Suprapubic skin (tissue), 4 donors: Measurements from ENCODE around the gene XXYLT1. TPM values are rescaled to one million over a fixed set of nuclear protein-coding genes. Genes with fewer than 3 reads are reported as not detected.
A peak's percentile ranks its signal among the peaks of the same experiment; 100 is the strongest.

Experiments
- DNase-seq, 2 donors: peaks; one replicate each; pipeline ENCODE4 v3.0.0-alpha.2; 2019; ENCODE audit warnings: low spot score in 2 of 2
- H3K27ac ChIP-seq: fragments of 200-600 bp; sonication (generic); one replicate; pipeline ENCODE4 v1.5.1; 2019
- H3K27me3 ChIP-seq: fragments of 200-600 bp; sonication (generic); one replicate; pipeline ENCODE4 v1.5.1; 2019
- H3K36me3 ChIP-seq: fragments of 200-600 bp; sonication (generic); one replicate; pipeline ENCODE4 v1.5.1; 2019
- H3K4me1 ChIP-seq: fragments of 200-600 bp; sonication (generic); one replicate; pipeline ENCODE4 v1.5.1; 2019
- H3K4me3 ChIP-seq: fragments of 200-600 bp; sonication (generic); one replicate; pipeline ENCODE4 v1.5.1; 2019; ENCODE audit warnings: mild to moderate bottlenecking
- H3K9me3 ChIP-seq: fragments of 200-600 bp; sonication (generic); one replicate; pipeline ENCODE4 v1.5.1; 2019
- CTCF ChIP-seq, 2 donors: fragments of 200-600 bp in 1 of 2; fragments of 450-650 bp in 1 of 2; sonication (generic) in 1 of 2; IDR thresholded peaks; one replicate each; pipeline ENCODE4 v1.5.1; 2016 to 2019; ENCODE audit warnings: antibody characterized with exemption in 2 of 2, mild to moderate bottlenecking in 1 of 2, moderate library complexity in 1 of 2
- EP300 ChIP-seq: sonication (generic); formaldehyde crosslinking; IDR thresholded peaks from one replicate; pipeline ENCODE4 v1.6.1; 2017; ENCODE audit warnings: antibody characterized with exemption
- POLR2A ChIP-seq, 2 donors: fragments of 450-650 bp; IDR thresholded peaks; one replicate each; pipeline ENCODE4 v1.6.1; 2017; ENCODE audit warnings: antibody characterized with exemption in 2 of 2, mild to moderate bottlenecking in 2 of 2, moderate library complexity in 2 of 2
- POLR2AphosphoS5 ChIP-seq, 3 donors: sonication (generic); formaldehyde crosslinking; IDR thresholded peaks; one replicate each; pipeline ENCODE4 v1.6.1; 2017; ENCODE audit warnings: antibody characterized with exemption in 3 of 3
- WGBS: methylation state at CpG from one replicate; pipeline ENCODE4 v1.1.5; 2018; 5-methylcytosine and 5-hydroxymethylcytosine counted together
- total RNA-seq, 4 donors: library from RNA; depleted of rRNA; stranded (reverse); fragments of >200 nt; gene quantifications; one replicate each; pipeline ENCODE4 v1.1.0, GENCODE V29; 2016

The XXYLT1 gene
- total RNA-seq, 4 donors from 2014 or later: 8.0 to 19.4 (median 13.2) TPM

- 90% methylated on average over 14 of the region's 25 CpGs for WGBS
- Histone ChIP-seq H3K4me1 (no peaks in the 10 kb centered on the region), H3K4me3 (no peak overlapping the region), H3K36me3 (peaks cover 5% of the 10 kb centered on the region), H3K9me3 (no peaks in the 10 kb centered on the region), H3K27me3 (no peaks in the 10 kb centered on the region), H3K27ac (no peak overlapping the region)
- peak; percentile 50 to 71 for DNase-seq
- TF ChIP-seq POLR2A (IDR thresholded peaks at IDR 0.05): no peak
- TF ChIP-seq CTCF (IDR thresholded peaks at IDR 0.05): no peak
- TF ChIP-seq EP300: no peak
- no peak for TF ChIP-seq POLR2AphosphoS5 (IDR thresholded peaks at IDR 0.05)
Observed at GRCh38 chr3:195073866-195074860, 196.8 kb downstream of the XXYLT1 start.

GRCh38 chr3:195072916-195073564 lies 197.9 kb downstream of the XXYLT1 start:
- H3K27ac ChIP-seq: no peak overlapping the region
- H3K4me3 ChIP-seq: no peak overlapping the region
- H3K36me3 ChIP-seq: peaks cover 7% of the 10 kb centered on the region
- no peaks in the 10 kb centered on the region for H3K27me3 ChIP-seq
- WGBS: 95% methylated on average over 10 of the region's 19 CpGs
- H3K9me3 ChIP-seq: no peaks in the 10 kb centered on the region
- no peak for TF ChIP-seq CTCF (IDR thresholded peaks at IDR 0.05)
- TF ChIP-seq POLR2AphosphoS5 (IDR thresholded peaks at IDR 0.05): no peak
- no peak for TF ChIP-seq POLR2A (IDR thresholded peaks at IDR 0.05)
- no peak for TF ChIP-seq EP300
- H3K4me1 ChIP-seq: no peaks in the 10 kb centered on the region
- peak; percentile 22 to 64 for DNase-seq

GRCh38 chr3:195071916-195072820 lies 198.8 kb downstream of the XXYLT1 start:
- no peak for TF ChIP-seq POLR2A (IDR thresholded peaks at IDR 0.05)
- Histone ChIP-seq H3K4me3 (no peak overlapping the region), H3K36me3 (peaks cover 7% of the 10 kb centered on the region), H3K4me1 (no peaks in the 10 kb centered on the region), H3K27me3 (no peaks in the 10 kb centered on the region), H3K27ac (no peak overlapping the region), H3K9me3 (no peaks in the 10 kb centered on the region)
- 92% methylated on average over 23 of the region's 23 CpGs for WGBS
- peak; percentile 41 to 62 for DNase-seq

- Histone ChIP-seq H3K27me3 (no peaks in the 10 kb centered on the region), H3K27ac (no peak overlapping the region), H3K4me1 (no peaks in the 10 kb centered on the region), H3K4me3 (no peak overlapping the region), H3K36me3 (peaks cover 7% of the 10 kb centered on the region), H3K9me3 (no peaks in the 10 kb centered on the region)
- TF ChIP-seq EP300 (no peak), POLR2AphosphoS5 (IDR thresholded peaks at IDR 0.05) (no peak), POLR2A (IDR thresholded peaks at IDR 0.05) (no peak), CTCF (IDR thresholded peaks at IDR 0.05) (no peak)
- peak; percentile 46 to 55 for DNase-seq
- WGBS: 92% methylated on average over 15 of the region's 19 CpGs
Observed at GRCh38 chr3:195071011-195071728, 199.8 kb downstream of the XXYLT1 start.

GRCh38 chr3:195070336-195070735 lies 200.6 kb downstream of the XXYLT1 start:
- H3K9me3 ChIP-seq: no peaks in the 10 kb centered on the region
- 93% methylated on average over 6 of the region's 6 CpGs for WGBS

More at GRCh38 chr3:195070336-195070735, 200.6 kb downstream of the XXYLT1 start:
- no peak overlapping the region for H3K4me3 ChIP-seq
- no peaks in the 10 kb centered on the region for H3K27me3 ChIP-seq
- peaks cover 7% of the 10 kb centered on the region for H3K36me3 ChIP-seq
- TF ChIP-seq POLR2AphosphoS5 (IDR thresholded peaks at IDR 0.05): no peak
- no peak for TF ChIP-seq CTCF (IDR thresholded peaks at IDR 0.05)
- TF ChIP-seq POLR2A (IDR thresholded peaks at IDR 0.05): no peak
- TF ChIP-seq EP300: no peak
- no peak overlapping the region for H3K27ac ChIP-seq
- H3K4me1 ChIP-seq: no peaks in the 10 kb centered on the region
- no peak for DNase-seq
